ENCODE data around the gene SP1. TPM values are rescaled to one million over a fixed set of nuclear protein-coding genes. Genes with fewer than 3 reads are reported as not detected.

Gene SP1
- total and polyA plus RNA-seq, 2 experiments from 2014 or later = 11.1 to 68.4 TPM

DNA sequence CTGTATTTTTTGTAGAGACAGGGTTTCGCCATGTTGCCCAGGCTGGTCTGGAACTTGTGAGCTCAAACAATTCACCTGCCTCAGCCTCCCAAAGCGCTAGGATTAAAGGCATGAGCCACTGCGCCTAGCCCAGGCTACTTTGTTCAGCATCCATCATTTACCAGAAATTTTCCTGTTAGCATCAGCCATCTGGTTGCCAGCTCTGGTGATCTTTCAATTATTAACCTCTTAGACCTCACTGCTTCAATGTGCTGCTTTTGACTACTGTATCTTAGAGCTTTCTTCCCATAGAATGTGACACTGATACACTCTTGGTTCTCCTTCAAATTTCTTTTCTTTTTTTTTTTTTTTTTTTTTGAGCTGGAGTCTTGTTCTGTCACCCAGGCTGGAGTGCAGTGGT is 38.2 kb downstream of the SP1 start:
- no peak overlapping the region for H3K4me3 Mint-ChIP-seq
- DNase-seq (ENCODE audit: low spot score) = no peak
- Histone ChIP-seq H3K79me2 (replicated peaks; ENCODE audit: insufficient read depth) (no peaks in the 10 kb centered on the region), H3K4me2 (no peak overlapping the region), H3K9me2 (ENCODE audit: insufficient read depth) (no peaks in the 10 kb centered on the region), H4K20me1 (replicated peaks; ENCODE audit: insufficient read depth) (no peaks in the 10 kb centered on the region), H2AFZ (no peak overlapping the region), H3F3A (replicated peaks; ENCODE audit: low read depth) (0 out of 2 replicates have a peak, but pooled peaks cover 3% of the 10 kb centered on the region), H3K4me1 (ENCODE audit: insufficient read depth) (peaks cover 20% of the 10 kb centered on the region), H3K36me3 (ENCODE audit: insufficient read depth) (no peaks in the 10 kb centered on the region), H3K4me3 (no peak overlapping the region), H3K27me3 (ENCODE audit: insufficient read depth) (no peaks in the 10 kb centered on the region), H3K27ac (ENCODE audit: low read depth) (no peak overlapping the region)
- H3K9me3 Mint-ChIP-seq = no peaks in the 10 kb centered on the region
- H3K4me1 Mint-ChIP-seq = peaks cover 29% of the 10 kb centered on the region
- no peak for ATAC-seq
- no peaks in the 10 kb centered on the region for H3K36me3 Mint-ChIP-seq (ENCODE audit: low read depth)
- peaks cover 19% of the 10 kb centered on the region for H3K27me3 Mint-ChIP-seq (ENCODE audit: insufficient read depth, low read depth, poor library complexity)
- no peak overlapping the region for H3K27ac Mint-ChIP-seq
- TF ChIP-seq POLR2AphosphoS5 (IDR thresholded peaks at IDR 0.05; ENCODE audit: low read depth) = no peak

DNA sequence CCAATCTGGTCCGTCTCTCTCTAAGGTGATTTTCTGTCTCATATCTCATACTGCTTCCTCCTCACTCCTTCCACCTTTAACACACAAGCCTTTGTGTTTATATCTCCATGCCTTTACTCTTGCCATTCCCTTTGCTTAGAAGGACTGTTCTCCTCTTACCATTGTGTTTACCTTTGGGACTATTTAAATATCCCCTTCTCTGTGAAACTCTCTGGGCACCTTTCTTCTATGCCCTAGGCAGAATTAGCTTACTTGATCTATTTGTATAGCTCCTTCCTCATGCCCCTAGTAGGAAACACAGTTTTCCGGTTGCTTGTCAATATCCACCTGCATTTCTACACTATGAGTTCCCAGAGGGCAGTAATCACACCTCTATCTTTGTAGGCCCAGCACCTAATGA is 39.8 kb downstream of the SP1 start:
- H3K9me2 ChIP-seq (ENCODE audit: insufficient read depth) = no peaks in the 10 kb centered on the region
- H2AFZ ChIP-seq = no peak overlapping the region
- H3K4me3 ChIP-seq = no peak overlapping the region
- no peak overlapping the region for H3K27ac ChIP-seq (ENCODE audit: low read depth)
- ATAC-seq (no peak), DNase-seq (ENCODE audit: low spot score) (no peak)
- Mint-ChIP-seq H3K4me1 (peaks cover 31% of the 10 kb centered on the region), H3K27me3 (ENCODE audit: insufficient read depth, low read depth, poor library complexity) (peaks cover 19% of the 10 kb centered on the region), H3K27ac (no peak overlapping the region), H3K36me3 (ENCODE audit: low read depth) (no peaks in the 10 kb centered on the region), H3K9me3 (no peaks in the 10 kb centered on the region), H3K4me3 (no peak overlapping the region)
- no peaks in the 10 kb centered on the region for H3K79me2 ChIP-seq (replicated peaks; ENCODE audit: insufficient read depth)
- H3F3A ChIP-seq (replicated peaks; ENCODE audit: low read depth) = 0 out of 2 replicates have a peak, but pooled peaks cover 3% of the 10 kb centered on the region
- peaks cover 17% of the 10 kb centered on the region for H3K4me1 ChIP-seq (ENCODE audit: insufficient read depth)
- no peaks in the 10 kb centered on the region for H3K36me3 ChIP-seq (ENCODE audit: insufficient read depth)
- no peak overlapping the region for H3K4me2 ChIP-seq
- no peaks in the 10 kb centered on the region for H3K27me3 ChIP-seq (ENCODE audit: insufficient read depth)
- no peaks in the 10 kb centered on the region for H4K20me1 ChIP-seq (replicated peaks; ENCODE audit: insufficient read depth)
- TF ChIP-seq EZH2phosphoT487 (IDR thresholded peaks at IDR 0.05; ENCODE audit: unreplicated experiment) (no peak), ZNF331 (CRISPR knock-in tag; IDR thresholded peaks at IDR 0.05; ENCODE audit: low read depth) (no peak), ZNF114 (CRISPR knock-in tag; IDR thresholded peaks at IDR 0.05) (no peak), POLR2AphosphoS5 (IDR thresholded peaks at IDR 0.05; ENCODE audit: low read depth) (no peak), CREB1 (CRISPR knock-in tag; IDR thresholded peaks at IDR 0.05; ENCODE audit: low read depth) (no peak), JUNB (IDR thresholded peaks at IDR 0.05; ENCODE audit: unreplicated experiment) (no peak)
- TF ChIP-seq, protein P1, sequence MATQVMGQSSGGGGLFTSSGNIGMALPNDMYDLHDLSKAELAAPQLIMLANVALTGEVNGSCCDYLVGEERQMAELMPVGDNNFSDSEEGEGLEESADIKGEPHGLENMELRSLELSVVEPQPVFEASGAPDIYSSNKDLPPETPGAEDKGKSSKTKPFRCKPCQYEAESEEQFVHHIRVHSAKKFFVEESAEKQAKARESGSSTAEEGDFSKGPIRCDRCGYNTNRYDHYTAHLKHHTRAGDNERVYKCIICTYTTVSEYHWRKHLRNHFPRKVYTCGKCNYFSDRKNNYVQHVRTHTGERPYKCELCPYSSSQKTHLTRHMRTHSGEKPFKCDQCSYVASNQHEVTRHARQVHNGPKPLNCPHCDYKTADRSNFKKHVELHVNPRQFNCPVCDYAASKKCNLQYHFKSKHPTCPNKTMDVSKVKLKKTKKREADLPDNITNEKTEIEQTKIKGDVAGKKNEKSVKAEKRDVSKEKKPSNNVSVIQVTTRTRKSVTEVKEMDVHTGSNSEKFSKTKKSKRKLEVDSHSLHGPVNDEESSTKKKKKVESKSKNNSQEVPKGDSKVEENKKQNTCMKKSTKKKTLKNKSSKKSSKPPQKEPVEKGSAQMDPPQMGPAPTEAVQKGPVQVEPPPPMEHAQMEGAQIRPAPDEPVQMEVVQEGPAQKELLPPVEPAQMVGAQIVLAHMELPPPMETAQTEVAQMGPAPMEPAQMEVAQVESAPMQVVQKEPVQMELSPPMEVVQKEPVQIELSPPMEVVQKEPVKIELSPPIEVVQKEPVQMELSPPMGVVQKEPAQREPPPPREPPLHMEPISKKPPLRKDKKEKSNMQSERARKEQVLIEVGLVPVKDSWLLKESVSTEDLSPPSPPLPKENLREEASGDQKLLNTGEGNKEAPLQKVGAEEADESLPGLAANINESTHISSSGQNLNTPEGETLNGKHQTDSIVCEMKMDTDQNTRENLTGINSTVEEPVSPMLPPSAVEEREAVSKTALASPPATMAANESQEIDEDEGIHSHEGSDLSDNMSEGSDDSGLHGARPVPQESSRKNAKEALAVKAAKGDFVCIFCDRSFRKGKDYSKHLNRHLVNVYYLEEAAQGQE (IDR thresholded peaks at IDR 0.05; ENCODE audit: unreplicated experiment) = no peak
- TF ChIP-seq, protein P2, sequence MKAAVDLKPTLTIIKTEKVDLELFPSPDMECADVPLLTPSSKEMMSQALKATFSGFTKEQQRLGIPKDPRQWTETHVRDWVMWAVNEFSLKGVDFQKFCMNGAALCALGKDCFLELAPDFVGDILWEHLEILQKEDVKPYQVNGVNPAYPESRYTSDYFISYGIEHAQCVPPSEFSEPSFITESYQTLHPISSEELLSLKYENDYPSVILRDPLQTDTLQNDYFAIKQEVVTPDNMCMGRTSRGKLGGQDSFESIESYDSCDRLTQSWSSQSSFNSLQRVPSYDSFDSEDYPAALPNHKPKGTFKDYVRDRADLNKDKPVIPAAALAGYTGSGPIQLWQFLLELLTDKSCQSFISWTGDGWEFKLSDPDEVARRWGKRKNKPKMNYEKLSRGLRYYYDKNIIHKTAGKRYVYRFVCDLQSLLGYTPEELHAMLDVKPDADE (IDR thresholded peaks at IDR 0.05) = no peak
- TF ChIP-seq, protein P3, sequence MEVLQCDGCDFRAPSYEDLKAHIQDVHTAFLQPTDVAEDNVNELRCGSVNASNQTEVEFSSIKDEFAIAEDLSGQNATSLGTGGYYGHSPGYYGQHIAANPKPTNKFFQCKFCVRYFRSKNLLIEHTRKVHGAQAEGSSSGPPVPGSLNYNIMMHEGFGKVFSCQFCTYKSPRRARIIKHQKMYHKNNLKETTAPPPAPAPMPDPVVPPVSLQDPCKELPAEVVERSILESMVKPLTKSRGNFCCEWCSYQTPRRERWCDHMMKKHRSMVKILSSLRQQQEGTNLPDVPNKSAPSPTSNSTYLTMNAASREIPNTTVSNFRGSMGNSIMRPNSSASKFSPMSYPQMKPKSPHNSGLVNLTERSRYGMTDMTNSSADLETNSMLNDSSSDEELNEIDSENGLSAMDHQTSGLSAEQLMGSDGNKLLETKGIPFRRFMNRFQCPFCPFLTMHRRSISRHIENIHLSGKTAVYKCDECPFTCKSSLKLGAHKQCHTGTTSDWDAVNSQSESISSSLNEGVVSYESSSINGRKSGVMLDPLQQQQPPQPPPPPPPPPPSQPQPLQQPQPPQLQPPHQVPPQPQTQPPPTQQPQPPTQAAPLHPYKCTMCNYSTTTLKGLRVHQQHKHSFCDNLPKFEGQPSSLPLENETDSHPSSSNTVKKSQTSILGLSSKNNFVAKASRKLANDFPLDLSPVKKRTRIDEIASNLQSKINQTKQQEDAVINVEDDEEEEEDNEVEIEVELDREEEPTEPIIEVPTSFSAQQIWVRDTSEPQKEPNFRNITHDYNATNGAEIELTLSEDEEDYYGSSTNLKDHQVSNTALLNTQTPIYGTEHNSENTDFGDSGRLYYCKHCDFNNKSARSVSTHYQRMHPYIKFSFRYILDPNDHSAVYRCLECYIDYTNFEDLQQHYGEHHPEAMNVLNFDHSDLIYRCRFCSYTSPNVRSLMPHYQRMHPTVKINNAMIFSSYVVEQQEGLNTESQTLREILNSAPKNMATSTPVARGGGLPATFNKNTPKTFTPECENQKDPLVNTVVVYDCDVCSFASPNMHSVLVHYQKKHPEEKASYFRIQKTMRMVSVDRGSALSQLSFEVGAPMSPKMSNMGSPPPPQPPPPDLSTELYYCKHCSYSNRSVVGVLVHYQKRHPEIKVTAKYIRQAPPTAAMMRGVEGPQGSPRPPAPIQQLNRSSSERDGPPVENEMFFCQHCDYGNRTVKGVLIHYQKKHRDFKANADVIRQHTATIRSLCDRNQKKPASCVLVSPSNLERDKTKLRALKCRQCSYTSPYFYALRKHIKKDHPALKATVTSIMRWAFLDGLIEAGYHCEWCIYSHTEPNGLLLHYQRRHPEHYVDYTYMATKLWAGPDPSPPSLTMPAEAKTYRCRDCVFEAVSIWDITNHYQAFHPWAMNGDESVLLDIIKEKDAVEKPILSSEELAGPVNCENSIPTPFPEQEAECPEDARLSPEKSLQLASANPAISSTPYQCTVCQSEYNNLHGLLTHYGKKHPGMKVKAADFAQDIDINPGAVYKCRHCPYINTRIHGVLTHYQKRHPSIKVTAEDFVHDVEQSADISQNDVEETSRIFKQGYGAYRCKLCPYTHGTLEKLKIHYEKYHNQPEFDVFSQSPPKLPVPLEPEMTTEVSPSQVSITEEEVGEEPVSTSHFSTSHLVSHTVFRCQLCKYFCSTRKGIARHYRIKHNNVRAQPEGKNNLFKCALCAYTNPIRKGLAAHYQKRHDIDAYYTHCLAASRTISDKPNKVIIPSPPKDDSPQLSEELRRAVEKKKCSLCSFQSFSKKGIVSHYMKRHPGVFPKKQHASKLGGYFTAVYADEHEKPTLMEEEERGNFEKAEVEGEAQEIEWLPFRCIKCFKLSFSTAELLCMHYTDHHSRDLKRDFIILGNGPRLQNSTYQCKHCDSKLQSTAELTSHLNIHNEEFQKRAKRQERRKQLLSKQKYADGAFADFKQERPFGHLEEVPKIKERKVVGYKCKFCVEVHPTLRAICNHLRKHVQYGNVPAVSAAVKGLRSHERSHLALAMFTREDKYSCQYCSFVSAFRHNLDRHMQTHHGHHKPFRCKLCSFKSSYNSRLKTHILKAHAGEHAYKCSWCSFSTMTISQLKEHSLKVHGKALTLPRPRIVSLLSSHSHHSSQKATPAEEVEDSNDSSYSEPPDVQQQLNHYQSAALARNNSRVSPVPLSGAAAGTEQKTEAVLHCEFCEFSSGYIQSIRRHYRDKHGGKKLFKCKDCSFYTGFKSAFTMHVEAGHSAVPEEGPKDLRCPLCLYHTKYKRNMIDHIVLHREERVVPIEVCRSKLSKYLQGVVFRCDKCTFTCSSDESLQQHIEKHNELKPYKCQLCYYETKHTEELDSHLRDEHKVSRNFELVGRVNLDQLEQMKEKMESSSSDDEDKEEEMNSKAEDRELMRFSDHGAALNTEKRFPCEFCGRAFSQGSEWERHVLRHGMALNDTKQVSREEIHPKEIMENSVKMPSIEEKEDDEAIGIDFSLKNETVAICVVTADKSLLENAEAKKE (CRISPR knock-in tag; IDR thresholded peaks at IDR 0.05) = no peak
- TF ChIP-seq, protein P4, sequence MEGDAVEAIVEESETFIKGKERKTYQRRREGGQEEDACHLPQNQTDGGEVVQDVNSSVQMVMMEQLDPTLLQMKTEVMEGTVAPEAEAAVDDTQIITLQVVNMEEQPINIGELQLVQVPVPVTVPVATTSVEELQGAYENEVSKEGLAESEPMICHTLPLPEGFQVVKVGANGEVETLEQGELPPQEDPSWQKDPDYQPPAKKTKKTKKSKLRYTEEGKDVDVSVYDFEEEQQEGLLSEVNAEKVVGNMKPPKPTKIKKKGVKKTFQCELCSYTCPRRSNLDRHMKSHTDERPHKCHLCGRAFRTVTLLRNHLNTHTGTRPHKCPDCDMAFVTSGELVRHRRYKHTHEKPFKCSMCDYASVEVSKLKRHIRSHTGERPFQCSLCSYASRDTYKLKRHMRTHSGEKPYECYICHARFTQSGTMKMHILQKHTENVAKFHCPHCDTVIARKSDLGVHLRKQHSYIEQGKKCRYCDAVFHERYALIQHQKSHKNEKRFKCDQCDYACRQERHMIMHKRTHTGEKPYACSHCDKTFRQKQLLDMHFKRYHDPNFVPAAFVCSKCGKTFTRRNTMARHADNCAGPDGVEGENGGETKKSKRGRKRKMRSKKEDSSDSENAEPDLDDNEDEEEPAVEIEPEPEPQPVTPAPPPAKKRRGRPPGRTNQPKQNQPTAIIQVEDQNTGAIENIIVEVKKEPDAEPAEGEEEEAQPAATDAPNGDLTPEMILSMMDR (conservative IDR thresholded peaks at IDR 0.05; ENCODE audit: low read depth in 2 of 2) = no peak

Measured in GM23338 (cell line).